Stimulated activated CD4-positive, alpha-beta T cell treated with anti-CD3 and anti-CD28 coated beads, Interleukin-12 subunit alpha, Interleukin-12 subunit beta, amount 100 ng/mL, for 4 hours (primary cell): ENCODE measurements around the gene MT1E.
"Not testable (repeated sequence)": the region's sequence is repeated elsewhere in the genome, so short reads cannot be mapped to it uniquely, and the experiment has no call there.

ENCODE experiments used
- DNase-seq: peaks from one replicate; pipeline ENCODE4 v3.0.0-alpha.2; 2020

MT1E gene

GRCh38 chr16:56607675-56608042, 17.9 kb upstream of the MT1E start:
- DNase-seq: no peak

- DNase-seq: peak; percentile 88
Observed at GRCh38 chr16:56608043-56608875, 17.3 kb upstream of the MT1E start, which contains the start of gene MT2A. Gene MT2A (plus strand): TSS chr16:56608584. CDS start chr16:56608656, 72 bp downstream.

GRCh38 chr16:56608876-56609462, 16.6 kb upstream of the MT1E start:
- no peak for DNase-seq

- peak; percentile 59 for DNase-seq
Observed at GRCh38 chr16:56609463-56609921, 16.1 kb upstream of the MT1E start.

GRCh38 chr16:56610017-56610608, 15.5 kb upstream of the MT1E start:
- peak; percentile 67 for DNase-seq

GRCh38 chr16:56610609-56611111, 14.9 kb upstream of the MT1E start:
- no peak for DNase-seq

GRCh38 chr16:56611281-56611833, 14.2 kb upstream of the MT1E start:
- no peak for DNase-seq

- no peak for DNase-seq
Observed at GRCh38 chr16:56613706-56614105, 11.9 kb upstream of the MT1E start.

- no peak for DNase-seq
Observed at GRCh38 chr16:56614549-56614991, 11.0 kb upstream of the MT1E start.

- no peak for DNase-seq
Observed at GRCh38 chr16:56615353-56615752, 10.2 kb upstream of the MT1E start.

- DNase-seq: no peak
Observed at GRCh38 chr16:56616608-56617211, 8.9 kb upstream of the MT1E start.

GRCh38 chr16:56617212-56618085, 8.1 kb upstream of the MT1E start:
- peak; percentile 63 for DNase-seq

- DNase-seq: no peak
Observed at GRCh38 chr16:56618138-56618537, 7.4 kb upstream of the MT1E start.

- no peak for DNase-seq
Observed at GRCh38 chr16:56620339-56620897, 5.2 kb upstream of the MT1E start.

GRCh38 chr16:56621665-56622445, 3.7 kb upstream of the MT1E start:
- not testable (repeated sequence) for DNase-seq

- not testable (repeated sequence) for DNase-seq
Observed at GRCh38 chr16:56623184-56623583, 2.4 kb upstream of the MT1E start.

- DNase-seq: no peak
Observed at GRCh38 chr16:56623637-56624036, 1.9 kb upstream of the MT1E start.

- DNase-seq: no peak
Observed at GRCh38 chr16:56625943-56626654, 518 bp downstream of the MT1E start.

GRCh38 chr16:56626685-56627084, 1.1 kb downstream of the MT1E start:
- DNase-seq: no peak
